IMR-90 (cell line): ENCODE results near the gene GBF1. TPM values are rescaled to one million over a fixed set of nuclear protein-coding genes. Genes with fewer than 3 reads are reported as not detected.

Experiments
- ATAC-seq: fragments of 200-7000 bp; cut with Tn5 transposase; 2 replicates; pipeline ENCODE4 v1.9.1; 2020; ENCODE audit warnings: low read depth, mild to moderate bottlenecking, moderate library complexity
- BruUV-seq: library from RNA; stranded (reverse); fragments of 400-500 nt; replicated peaks from 2 replicates; lab custom pipeline; 2021; lab: Mats Ljungman, UMichigan
- CTCF ChIA-PET: fragments of 300-600 bp; formaldehyde crosslinking; extraction: SDS; loops from one replicate; lab custom pipeline; 2021; ENCODE audit warnings: antibody characterized with exemption; lab: Yijun Ruan, JAX
- POLR2A ChIA-PET: fragments of 300-600 bp; sonication (Branson Sonifier 250); formaldehyde crosslinking; loops from one replicate; lab custom pipeline; 2022; ENCODE audit warnings: antibody characterized with exemption; ENCODE audit not compliant: unreplicated experiment; lab: Charles Lee
- DNase-seq: peaks from one replicate; pipeline ENCODE4 v3.0.0; 2013
- H2AFZ ChIP-seq: replicated peaks from 2 replicates; pipeline ENCODE3; 2013; ENCODE audit warnings: low read length, mild to moderate bottlenecking; ENCODE audit not compliant: poor library complexity
- H2AK5ac ChIP-seq: 2 replicates; pipeline ENCODE4 v1.6.1; 2013; ENCODE audit warnings: low read depth, low read length, inconsistent platforms
- H2AK9ac ChIP-seq: replicated peaks from 2 replicates; pipeline ENCODE3; 2013; ENCODE audit warnings: mild to moderate bottlenecking, low read depth, low read length, moderate library complexity; ENCODE audit not compliant: poor library complexity
- H2BK120ac ChIP-seq: 2 replicates; pipeline ENCODE4 v1.6.1; 2013; ENCODE audit warnings: low read depth, low read length, inconsistent platforms
- H2BK15ac ChIP-seq: 3 replicates; pipeline ENCODE4 v1.6.1; 2013; ENCODE audit warnings: low read depth, low read length, inconsistent platforms
- H2BK20ac ChIP-seq: 2 replicates; pipeline ENCODE4 v1.6.1; 2013; ENCODE audit warnings: low read depth, mild to moderate bottlenecking, inconsistent platforms, low read length, moderate library complexity
- H2BK5ac ChIP-seq: 2 replicates; pipeline ENCODE4 v1.6.1; 2013; ENCODE audit warnings: mild to moderate bottlenecking, low read depth, low read length, inconsistent platforms; ENCODE audit not compliant: poor library complexity, severe bottlenecking
- H3K14ac ChIP-seq: replicated peaks from 2 replicates; pipeline ENCODE4 v1.6.1; 2013; ENCODE audit warnings: low read depth, low read length, inconsistent platforms
- H3K18ac ChIP-seq: 2 replicates; pipeline ENCODE4 v1.6.1; 2013; ENCODE audit warnings: low read depth, low read length, control low read depth
- H3K23ac ChIP-seq: 2 replicates; pipeline ENCODE4 v1.6.1; 2013; ENCODE audit warnings: low read depth, low read length, inconsistent platforms
- H3K27ac ChIP-seq: 2 replicates; pipeline ENCODE4 v1.5.1; 2013; ENCODE audit warnings: mild to moderate bottlenecking, control low read depth, low read length; ENCODE audit not compliant: insufficient read depth
- H3K27me3 ChIP-seq: 2 replicates; pipeline ENCODE4 v1.6.1; 2013; ENCODE audit warnings: low read length; ENCODE audit not compliant: control insufficient read depth, insufficient read depth
- H3K36me3 ChIP-seq: 2 replicates; pipeline ENCODE4 v1.6.1; 2013; ENCODE audit warnings: low read length, mixed read lengths; ENCODE audit not compliant: control insufficient read depth, insufficient read depth
- H3K4ac ChIP-seq: 2 replicates; pipeline ENCODE4 v1.6.1; 2013; ENCODE audit warnings: low read depth, low read length, inconsistent platforms
- H3K4me1 ChIP-seq: 2 replicates; pipeline ENCODE4 v1.6.1; 2013; ENCODE audit warnings: low read length, mixed read lengths; ENCODE audit not compliant: control insufficient read depth, insufficient read depth
- H3K4me2 ChIP-seq: 2 replicates; pipeline ENCODE4 v1.6.1; 2013; ENCODE audit warnings: low read depth, mild to moderate bottlenecking, control low read depth, low read length, moderate library complexity
- H3K4me3 ChIP-seq: 2 replicates; pipeline ENCODE4 v1.5.1; 2013; ENCODE audit warnings: low read depth, mild to moderate bottlenecking, control low read depth, low read length, moderate library complexity; ENCODE audit not compliant: insufficient read depth
- H3K56ac ChIP-seq: 2 replicates; pipeline ENCODE4 v1.6.1; 2013; ENCODE audit warnings: low read length, inconsistent platforms; ENCODE audit not compliant: insufficient read depth; ENCODE audit errors: extremely low read depth
- H3K79me1 ChIP-seq, 2 experiments: 2 replicates each; pipeline ENCODE4 v1.6.1; 2013; ENCODE audit warnings: low read length in 2 of 2, inconsistent platforms in 1 of 2, low read depth in 1 of 2
- H3K9ac ChIP-seq: 2 replicates; pipeline ENCODE4 v1.6.1; 2013; ENCODE audit warnings: low read depth, low read length, control low read depth
- H3K9me1 ChIP-seq: 2 replicates; pipeline ENCODE4 v1.6.1; 2013; ENCODE audit warnings: low read length, inconsistent platforms; ENCODE audit not compliant: insufficient read depth
- H3K9me3 ChIP-seq: 2 replicates; pipeline ENCODE4 v1.6.1; 2013; ENCODE audit warnings: low read length; ENCODE audit not compliant: control insufficient read depth, insufficient read depth
- H4K20me1 ChIP-seq: 2 replicates; pipeline ENCODE4 v1.6.1; 2013; ENCODE audit warnings: low read length, inconsistent platforms; ENCODE audit not compliant: insufficient read depth
- H4K5ac ChIP-seq: 2 replicates; pipeline ENCODE4 v1.6.1; 2013; ENCODE audit warnings: mild to moderate bottlenecking, low read depth, low read length, control low read depth
- H4K8ac ChIP-seq, 2 experiments: 2 replicates each; pipeline ENCODE4 v1.6.1; 2013; ENCODE audit warnings: low read depth in 2 of 2, low read length in 2 of 2, control low read depth in 1 of 2, inconsistent platforms in 1 of 2
- H4K91ac ChIP-seq: 2 replicates; pipeline ENCODE4 v1.6.1; 2013; ENCODE audit warnings: low read depth, low read length, inconsistent platforms; ENCODE audit not compliant: insufficient read depth
- CEBPB ChIP-seq: IDR thresholded peaks from 2 replicates; pipeline ENCODE4 v1.6.1; 2012; ENCODE audit warnings: low read depth, low read length, improper control_type of control experiment
- NFE2L2 ChIP-seq: fragments of 150-350 bp; IDR thresholded peaks from 2 replicates; pipeline ENCODE4 v1.6.1; 2016; ENCODE audit warnings: low read depth, mild to moderate bottlenecking, low read length
- RAD21 ChIP-seq: IDR thresholded peaks from 2 replicates; pipeline ENCODE4 v1.6.1; 2012; ENCODE audit warnings: low read length, improper control_type of control experiment
- RCOR1 ChIP-seq: IDR thresholded peaks from 2 replicates; pipeline ENCODE4 v1.6.1; 2012; ENCODE audit warnings: mild to moderate bottlenecking, low read length, improper control_type of control experiment; ENCODE audit not compliant: insufficient replicate concordance
- RFX5 ChIP-seq: IDR thresholded peaks from 2 replicates; pipeline ENCODE4 v1.8.0; 2012; ENCODE audit warnings: low read depth, mild to moderate bottlenecking, low read length, moderate library complexity
- SMC3 ChIP-seq: fragments of 150-350 bp; IDR thresholded peaks from 2 replicates; pipeline ENCODE4 v1.6.1; 2016; ENCODE audit warnings: low read depth, mild to moderate bottlenecking, antibody characterized with exemption, low read length, moderate library complexity
- WGBS, 2 experiments: methylation state at CpG; one replicate each; pipeline versions ENCODE4 v1.1.5 to v1.1.7; 2013; ENCODE audit warnings: missing lambda C conversion rate in 2 of 2; ENCODE audit not compliant: insufficient read length in 1 of 2; ENCODE audit errors: extremely low coverage in 2 of 2; 5-methylcytosine and 5-hydroxymethylcytosine counted together
- dilution Hi-C: fragments of 300-500 bp; cut with HindIII; formaldehyde crosslinking; loops from one replicate; pipeline ENCODE4 v1.14.3; 2018; ENCODE audit warnings: low sequenced_read_pairs; ENCODE audit not compliant: unreplicated experiment
- in situ Hi-C: fragments of 300-500 bp; cut with MboI; formaldehyde crosslinking; loops from 3 replicates; pipeline ENCODE4 v1.14.3; 2019; ENCODE audit warnings: low sequenced_read_pairs, inconsistent platforms, mixed read lengths
- intact Hi-C: fragments of 100-400 bp; cut with micrococcal nuclease; formaldehyde crosslinking; loops from 2 replicates; pipeline ENCODE4 v1.10.0; 2022
- polyA plus RNA-seq, 3 experiments: library from polyadenylated mRNA; depleted of rRNA; stranded (reverse); fragments of >200 nt; gene quantifications; 2 replicates each; pipeline ENCODE4 v1.2.3, GENCODE V29; 2012; ENCODE audit warnings: low replicate concordance in 1 of 3
- total RNA-seq: library from RNA; depleted of rRNA; stranded (reverse); fragments of >200 nt; gene quantifications from 2 replicates; pipeline ENCODE4 v1.2.3, GENCODE V29; 2012
- TF ChIP-seq, protein P1 (sequence below): conservative IDR thresholded peaks from 2 replicates; pipeline ENCODE4 v1.5.1; 2012; ENCODE audit warnings: mild to moderate bottlenecking, low read depth, low read length, improper control_type of control experiment
- TF ChIP-seq, protein P2 (sequence below): fragments of 150-350 bp; IDR thresholded peaks from 2 replicates; pipeline ENCODE4 v1.6.1; 2017; ENCODE audit warnings: mild to moderate bottlenecking, antibody characterized with exemption, low read length, low read depth

The GBF1 gene
- total and polyA plus RNA-seq, 2 of the 4 experiments (the other 2 are of a cell fraction) = 38.7 to 40.1 TPM

DNA sequence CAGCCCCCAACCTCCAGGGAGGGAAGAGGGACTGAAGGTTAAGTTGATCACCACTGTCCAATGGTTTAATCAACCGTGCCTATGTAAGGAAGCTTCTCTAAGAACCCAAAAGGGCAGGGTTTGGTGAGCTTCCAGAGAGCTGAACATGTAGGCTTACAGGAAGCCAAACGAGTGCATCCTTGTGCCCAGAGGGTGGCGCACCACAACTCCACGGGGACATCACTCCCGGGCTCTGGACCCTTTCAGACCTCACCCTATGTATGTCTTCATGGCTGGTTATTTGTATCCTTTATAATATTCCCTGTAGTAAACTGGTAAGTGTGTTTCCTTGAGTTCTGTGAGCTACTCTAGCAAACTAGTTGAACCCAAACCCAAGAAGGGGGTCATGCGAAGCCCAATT is 138.7 kb downstream of the GBF1 start:
- BruUV-seq = no TSS peak
- DNase-seq = no peak
- CTCF ChIA-PET = interaction anchor here (0.7 to 1.7 kb wide), 2 partner anchors 10 to 154 kb away, joined by 3 to 4 read pairs; no protein-coding TSS in a partner anchor

More for the DNA sequence above, 138.7 kb downstream of the GBF1 start:
- Histone ChIP-seq H3K27me3 (no peaks in the 10 kb centered on the region), H3K4me2 (no peak overlapping the region), H4K20me1 (no peaks in the 10 kb centered on the region; the same call in 1 of the 2 replicates), H3K79me1 (no peaks in the 10 kb centered on the region), H3K4me1 (peaks cover 3% of the 10 kb centered on the region; the same call in 1 of the 2 replicates), H3K9ac (no peak overlapping the region), H3K4me3 (no peak overlapping the region), H3K36me3 (peaks cover 41% of the 10 kb centered on the region), H2BK120ac (no peak overlapping the region), H3K18ac (no peak overlapping the region), H3K14ac (no peak overlapping the region), H3K9me1 (no peaks in the 10 kb centered on the region), H2BK5ac (no peak overlapping the region), H3K9me3 (no peaks in the 10 kb centered on the region), H3K27ac (no peak overlapping the region), H4K91ac (no peak overlapping the region), H2BK15ac (no peak overlapping the region), H3K4ac (no peak overlapping the region), H4K8ac (no peak overlapping the region), H2AK5ac (no peak overlapping the region), H4K5ac (no peak overlapping the region), H2BK20ac (no peak overlapping the region), H2AFZ (no peak overlapping the region), H3K56ac (no peak overlapping the region), H3K23ac (no peak overlapping the region), H2AK9ac (no peak overlapping the region)
- intact Hi-C loops = no loop called here
- dilution Hi-C loops = no loop called here
- POLR2A ChIA-PET = no interaction called here
- WGBS, 2 experiments = 67% methylated on average over 1 of the region's 6 CpGs; no CpG with 5 or more reads in 1 of the 2 experiments
- ATAC-seq = no peak
- peak; percentile 27; the same call in 1 of the 2 replicates for TF ChIP-seq SMC3
- TF ChIP-seq, protein P1, sequence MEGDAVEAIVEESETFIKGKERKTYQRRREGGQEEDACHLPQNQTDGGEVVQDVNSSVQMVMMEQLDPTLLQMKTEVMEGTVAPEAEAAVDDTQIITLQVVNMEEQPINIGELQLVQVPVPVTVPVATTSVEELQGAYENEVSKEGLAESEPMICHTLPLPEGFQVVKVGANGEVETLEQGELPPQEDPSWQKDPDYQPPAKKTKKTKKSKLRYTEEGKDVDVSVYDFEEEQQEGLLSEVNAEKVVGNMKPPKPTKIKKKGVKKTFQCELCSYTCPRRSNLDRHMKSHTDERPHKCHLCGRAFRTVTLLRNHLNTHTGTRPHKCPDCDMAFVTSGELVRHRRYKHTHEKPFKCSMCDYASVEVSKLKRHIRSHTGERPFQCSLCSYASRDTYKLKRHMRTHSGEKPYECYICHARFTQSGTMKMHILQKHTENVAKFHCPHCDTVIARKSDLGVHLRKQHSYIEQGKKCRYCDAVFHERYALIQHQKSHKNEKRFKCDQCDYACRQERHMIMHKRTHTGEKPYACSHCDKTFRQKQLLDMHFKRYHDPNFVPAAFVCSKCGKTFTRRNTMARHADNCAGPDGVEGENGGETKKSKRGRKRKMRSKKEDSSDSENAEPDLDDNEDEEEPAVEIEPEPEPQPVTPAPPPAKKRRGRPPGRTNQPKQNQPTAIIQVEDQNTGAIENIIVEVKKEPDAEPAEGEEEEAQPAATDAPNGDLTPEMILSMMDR = peak; percentile 31; the same call in 1 of the 2 replicates
- no peak for TF ChIP-seq RCOR1
- no peak for TF ChIP-seq NFE2L2
- TF ChIP-seq RFX5 = no peak
- TF ChIP-seq CEBPB = no peak
- TF ChIP-seq RAD21 = peak; percentile 25
- TF ChIP-seq, protein P2, sequence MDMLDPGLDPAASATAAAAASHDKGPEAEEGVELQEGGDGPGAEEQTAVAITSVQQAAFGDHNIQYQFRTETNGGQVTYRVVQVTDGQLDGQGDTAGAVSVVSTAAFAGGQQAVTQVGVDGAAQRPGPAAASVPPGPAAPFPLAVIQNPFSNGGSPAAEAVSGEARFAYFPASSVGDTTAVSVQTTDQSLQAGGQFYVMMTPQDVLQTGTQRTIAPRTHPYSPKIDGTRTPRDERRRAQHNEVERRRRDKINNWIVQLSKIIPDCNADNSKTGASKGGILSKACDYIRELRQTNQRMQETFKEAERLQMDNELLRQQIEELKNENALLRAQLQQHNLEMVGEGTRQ = no peak
- in situ Hi-C loops = no loop called here
